ENCODE data around the gene VWA5B2.
A peak's percentile ranks its signal among the peaks of the same experiment; 100 is the strongest.

VWA5B2 gene

DNA sequence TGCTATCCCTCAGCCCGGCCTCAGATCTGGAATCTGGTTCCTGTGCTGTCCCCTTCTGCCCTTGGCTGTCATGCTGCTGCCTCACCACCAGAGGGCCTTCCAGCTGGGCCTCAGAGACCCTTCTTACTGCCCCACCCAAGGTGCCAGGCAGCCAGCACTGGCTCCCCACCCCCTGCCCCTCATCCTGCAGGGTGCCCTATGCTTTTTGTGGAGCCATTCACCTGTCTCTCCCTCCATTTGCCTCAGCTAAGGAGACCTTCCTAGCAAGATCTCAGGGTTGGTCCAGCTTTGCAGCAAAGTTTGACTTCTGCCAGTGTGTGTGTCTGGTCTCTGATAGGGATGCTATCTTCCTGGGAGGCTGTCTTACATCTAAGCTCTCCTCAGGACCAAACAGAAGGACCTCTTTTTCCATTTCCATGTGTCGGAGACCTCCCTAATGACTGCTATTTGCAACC lies 1.9 kb upstream of the VWA5B2 start:
- no peak for FAIRE-seq

DNA sequence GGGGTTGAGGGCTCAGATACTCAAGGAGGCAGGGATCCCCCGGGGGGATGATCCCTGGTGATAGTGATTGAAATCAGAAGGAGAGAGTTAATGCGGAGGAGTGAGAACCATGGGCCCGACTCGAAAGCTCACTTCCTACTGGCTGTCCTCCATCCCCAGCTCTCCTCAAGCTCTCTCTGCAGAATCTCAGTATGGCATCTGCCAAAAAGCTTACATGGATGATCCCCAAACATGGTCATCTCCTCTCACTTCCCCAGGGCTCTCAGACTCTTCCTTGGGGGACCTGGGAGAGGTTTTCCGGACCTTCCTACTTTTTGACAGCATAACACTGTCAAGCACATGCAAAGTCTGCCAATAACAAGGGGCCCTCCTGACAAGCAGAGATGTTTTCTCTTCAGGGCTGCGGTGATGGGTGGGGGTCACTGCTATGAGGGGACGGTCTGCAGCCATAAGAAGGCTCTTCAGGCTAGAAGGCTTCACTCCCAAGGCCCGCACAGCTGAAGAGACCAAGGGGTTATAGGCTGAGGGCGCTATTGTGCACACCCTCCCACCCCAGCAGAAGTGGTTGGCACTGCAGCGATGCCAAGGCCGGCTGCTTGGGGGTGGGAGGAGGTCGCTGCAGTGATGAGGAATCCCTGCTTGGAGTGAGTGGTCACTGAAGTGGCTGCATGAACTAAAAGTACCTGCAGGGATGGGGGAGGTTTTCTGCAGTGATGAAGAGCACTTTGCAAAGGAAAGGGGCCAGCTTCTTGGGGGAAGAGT lies 828 bp upstream of the VWA5B2 start:
- no peak for FAIRE-seq

DNA sequence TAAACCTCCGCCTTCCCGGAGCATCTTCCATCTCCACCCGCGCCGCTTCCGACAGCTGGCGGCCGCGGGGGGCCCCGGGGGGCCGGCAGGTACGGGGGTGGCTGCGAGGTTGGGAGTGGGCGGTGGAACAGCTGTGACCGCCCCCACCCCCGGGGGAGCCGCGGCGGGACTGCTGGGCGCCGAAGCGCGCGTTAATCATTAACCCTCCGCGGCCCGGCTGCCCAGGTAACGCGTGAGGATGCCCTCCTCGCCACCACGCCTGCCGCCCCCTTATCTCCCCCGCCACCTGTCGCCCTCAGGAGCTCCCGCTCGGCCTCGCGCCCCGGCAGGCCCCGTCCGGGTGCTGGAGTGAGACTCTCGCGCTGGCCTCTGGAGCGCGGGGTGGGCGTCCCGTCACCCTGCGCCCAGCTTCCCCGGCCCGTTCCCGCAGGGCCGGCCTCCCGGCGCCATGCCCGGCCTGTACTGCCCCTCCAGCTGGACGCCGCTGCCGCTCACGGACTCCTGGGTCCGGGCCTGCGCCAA lies 757 bp downstream of the VWA5B2 start:
- FAIRE-seq, result no peak

DNA sequence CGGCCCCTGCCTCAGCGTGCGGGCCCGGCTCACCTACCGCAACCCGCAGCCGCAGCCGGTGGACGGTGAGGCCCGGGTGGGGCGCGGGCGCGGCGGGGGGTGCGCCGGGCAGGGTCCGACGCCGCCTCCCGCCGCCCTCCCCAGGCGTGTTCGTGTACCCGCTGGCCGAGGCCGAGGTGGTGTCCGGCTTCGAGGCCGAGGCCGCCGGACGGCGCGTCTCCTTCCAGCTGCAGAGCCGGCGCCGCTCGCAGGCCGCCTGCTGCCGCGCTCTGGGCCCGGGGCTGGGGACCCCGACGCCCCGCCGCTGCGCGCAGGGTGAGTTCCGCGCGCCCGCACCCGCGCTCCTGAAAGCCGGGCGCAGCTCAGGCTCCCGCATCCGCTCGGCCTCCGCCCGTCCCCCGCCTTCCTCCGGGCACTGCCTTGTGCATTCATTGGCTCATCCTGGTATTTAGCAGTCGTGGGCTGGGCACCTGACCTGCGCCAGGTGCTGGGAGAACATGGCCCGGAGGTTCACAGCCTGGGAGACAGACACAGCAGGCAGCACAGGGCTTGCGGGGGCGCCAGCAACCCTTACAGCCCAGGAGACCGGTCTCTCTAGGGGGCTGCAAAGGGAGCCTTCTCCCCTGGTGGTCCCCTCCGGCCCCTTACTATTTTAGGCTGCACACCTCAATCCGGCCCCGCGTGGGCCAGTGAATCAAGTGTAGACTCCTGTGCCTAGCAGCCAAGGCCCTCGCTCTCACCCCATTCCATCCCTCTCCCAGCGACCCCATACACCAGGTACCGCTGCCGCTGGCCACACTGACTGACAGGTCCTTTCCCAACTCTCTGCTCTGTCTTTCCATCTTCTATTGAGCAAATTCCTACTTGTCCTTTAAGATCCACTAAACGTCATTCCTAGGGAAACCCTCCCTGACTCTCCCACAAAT lies 1.5 kb downstream of the VWA5B2 start:
- FAIRE-seq, result no peak

DNA sequence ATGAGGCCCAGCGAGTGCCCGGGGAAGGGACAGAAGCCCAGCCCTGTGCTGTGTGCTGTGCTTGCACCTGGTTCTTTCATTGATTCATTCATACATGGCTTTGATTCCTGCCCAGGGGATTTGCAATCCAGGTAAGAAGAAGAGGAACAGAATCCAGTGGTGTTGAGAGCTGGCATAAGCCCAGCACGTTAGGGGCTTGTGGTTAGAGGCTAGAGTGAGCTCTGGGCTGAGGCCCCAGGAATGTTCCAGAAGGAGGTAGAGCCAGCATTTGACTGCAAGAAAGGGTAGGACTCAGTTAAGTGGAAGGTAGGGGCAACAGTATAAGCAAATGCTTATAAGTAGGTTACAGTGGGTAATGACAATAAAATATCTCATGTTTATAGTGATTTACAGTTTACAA lies 2.3 kb downstream of the VWA5B2 start:
- FAIRE-seq, result no peak

DNA sequence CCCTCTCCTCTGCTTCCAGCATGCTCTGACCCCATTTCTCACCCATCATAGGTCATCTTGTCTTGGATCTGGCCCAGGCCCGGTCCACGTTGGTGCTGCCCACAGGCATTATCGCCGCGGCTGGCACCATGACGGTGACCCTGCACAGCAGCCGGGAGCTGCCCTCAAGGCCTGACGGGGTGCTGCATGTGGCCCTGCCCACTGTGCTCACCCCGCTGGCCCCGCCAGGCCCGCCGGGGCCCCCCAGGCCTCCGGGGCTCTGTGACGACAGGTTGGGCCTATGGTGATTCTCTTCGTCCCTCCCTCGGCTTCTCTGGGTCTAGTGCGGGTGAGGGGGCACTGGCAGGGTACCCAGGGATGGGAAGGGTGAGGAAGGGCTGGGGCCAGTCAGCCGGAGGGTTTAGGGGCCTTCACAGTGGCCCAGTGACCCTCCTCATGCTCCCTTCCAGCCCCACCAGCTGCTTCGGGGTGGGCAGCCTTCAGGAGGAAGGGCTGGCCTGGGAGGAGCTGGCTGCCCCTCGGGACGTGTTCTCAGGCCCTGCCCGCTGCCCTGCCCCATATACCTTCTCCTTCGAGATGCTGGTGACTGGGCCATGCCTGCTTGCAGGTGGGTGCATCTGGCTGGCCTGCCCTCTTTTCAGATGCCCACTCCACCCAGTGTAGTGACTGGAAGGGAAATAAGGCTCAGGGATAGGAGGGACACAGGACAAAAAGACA lies 3.9 kb downstream of the VWA5B2 start:
- FAIRE-seq, result no peak

DNA sequence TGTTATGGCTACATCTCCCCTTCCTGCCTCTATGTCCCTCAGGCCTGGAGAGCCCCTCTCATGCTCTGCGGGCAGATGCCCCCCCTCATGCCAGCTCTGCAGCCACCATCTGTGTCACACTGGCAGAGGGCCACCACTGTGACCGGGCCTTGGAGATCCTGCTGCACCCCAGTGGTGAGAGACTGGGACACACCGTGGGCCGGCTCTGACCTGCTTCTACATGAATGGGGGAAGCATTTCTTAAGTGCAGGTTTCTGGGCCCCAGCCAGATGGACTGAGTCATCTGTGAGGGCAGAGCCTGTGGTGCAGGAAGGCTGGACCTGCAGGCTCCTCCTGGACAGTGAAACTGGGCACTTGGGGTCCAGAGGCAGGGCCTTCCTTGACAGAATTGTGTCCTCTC lies 4.8 kb downstream of the VWA5B2 start:
- FAIRE-seq, result no peak

DNA sequence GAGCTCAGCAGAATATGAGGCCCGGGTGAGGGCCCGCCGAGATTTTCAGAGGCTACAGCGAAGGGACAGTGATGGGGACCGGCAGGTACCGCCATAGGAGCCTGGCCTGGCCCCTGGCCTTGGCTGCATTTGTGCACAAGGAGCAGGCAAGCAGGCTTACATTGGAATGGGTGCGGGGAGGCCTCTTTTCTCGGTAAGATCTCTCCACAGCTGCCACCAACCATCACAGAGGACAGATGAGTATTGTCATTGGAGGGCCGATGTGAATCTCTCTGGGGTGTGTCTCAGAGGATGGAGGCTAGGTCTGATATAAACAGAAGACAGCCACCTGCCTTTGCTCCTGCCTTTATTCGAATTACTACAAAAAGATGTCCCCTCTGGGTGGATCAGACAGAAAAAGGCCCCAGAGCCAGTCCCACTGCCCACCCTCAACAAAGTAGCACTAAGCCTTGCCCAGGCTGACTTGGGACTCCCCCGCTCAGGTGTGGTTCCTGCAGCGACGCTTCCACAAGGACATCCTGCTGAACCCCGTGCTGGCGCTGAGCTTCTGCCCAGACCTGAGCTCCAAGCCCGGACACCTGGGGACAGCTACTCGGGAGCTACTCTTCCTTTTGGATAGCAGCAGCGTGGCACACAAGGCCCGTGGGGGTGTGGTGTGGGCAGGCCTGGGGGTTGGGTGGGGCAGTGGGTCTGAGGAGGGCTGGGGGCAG lies 5.4 kb downstream of the VWA5B2 start:
- FAIRE-seq, result no peak

DNA sequence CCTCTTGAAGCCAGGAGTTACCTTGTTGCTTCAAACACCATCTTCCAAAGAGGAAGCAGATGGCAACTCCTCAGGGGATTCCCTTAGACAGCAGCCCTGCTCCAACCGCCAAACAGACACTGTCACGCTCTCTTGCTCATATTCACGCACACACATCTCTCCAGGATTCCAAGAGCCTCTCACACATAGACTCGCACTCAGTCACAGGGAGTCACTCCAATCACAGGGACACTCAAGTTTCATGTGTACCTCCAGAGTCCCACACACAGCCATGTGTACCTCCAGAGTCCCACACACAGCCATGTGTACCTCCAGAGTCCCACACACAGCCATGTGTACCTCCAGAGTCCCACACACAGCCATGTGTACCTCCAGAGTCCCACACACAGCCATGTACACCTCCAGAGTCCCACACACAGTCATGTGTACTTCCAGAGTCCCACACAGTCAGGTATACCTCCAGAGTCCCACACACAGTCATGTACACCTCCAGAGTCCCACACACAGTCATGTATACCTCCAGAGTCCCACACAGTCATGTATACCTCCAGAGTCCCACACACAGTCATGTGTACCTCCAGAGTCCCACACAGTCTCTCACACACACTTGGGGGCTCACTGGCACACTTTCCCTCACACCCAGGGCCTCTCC lies 6.1 kb downstream of the VWA5B2 start:
- no peak for FAIRE-seq

DNA sequence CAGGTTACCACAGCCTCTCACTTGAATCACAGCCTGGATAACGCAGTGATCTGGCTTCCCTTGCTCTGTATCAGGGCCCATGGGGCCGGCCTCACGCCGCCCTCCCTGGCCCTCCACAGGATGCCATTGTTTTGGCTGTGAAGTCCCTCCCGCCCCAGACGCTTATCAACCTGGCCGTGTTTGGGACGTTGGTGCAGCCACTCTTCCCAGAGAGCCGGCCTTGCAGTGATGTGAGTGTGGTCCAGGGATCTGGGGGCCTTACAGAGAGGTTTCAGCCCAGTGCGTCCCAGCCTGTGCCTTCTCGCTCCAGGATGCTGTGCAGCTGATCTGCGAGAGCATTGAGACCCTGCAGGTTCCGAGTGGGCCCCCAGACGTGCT lies 6.6 kb downstream of the VWA5B2 start:
- no peak for FAIRE-seq

DNA sequence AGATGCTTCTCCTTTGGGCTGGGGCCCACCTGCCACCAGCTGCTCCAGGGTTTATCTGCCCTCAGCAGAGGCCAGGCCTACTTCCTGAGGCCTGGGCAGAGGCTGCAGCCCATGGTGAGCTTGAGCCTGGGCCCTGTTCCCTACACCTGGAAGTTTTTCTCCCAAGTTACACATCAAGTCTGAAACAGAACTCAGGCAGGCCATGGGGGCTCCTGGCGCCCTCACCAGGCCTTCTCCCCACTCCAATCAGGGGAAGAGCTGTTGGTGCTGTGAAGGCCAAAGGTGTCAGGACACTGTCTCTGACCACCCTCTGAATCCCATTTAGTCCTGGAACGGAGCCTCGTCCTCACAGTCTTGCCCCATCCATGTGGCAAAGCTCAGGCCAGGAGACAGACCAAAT lies 7.3 kb downstream of the VWA5B2 start:
- no peak for FAIRE-seq

DNA sequence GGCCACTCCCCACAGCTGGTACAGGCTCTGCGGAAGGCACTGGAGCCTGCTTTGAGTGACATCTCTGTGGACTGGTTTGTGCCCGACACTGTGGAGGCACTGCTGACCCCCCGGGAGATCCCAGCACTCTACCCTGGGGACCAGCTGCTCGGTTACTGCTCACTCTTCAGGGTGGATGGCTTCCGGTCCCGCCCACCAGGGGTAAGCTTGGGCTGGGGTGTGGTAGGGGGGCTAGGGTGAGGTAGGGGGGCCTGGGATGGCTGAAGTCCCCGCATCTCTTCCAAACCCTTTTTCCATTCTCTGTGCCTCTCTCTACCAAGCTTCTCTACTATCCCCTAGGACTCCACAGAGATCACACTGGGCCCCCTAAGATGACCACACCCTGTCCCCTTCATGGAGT lies 7.8 kb downstream of the VWA5B2 start:
- no peak for FAIRE-seq

DNA sequence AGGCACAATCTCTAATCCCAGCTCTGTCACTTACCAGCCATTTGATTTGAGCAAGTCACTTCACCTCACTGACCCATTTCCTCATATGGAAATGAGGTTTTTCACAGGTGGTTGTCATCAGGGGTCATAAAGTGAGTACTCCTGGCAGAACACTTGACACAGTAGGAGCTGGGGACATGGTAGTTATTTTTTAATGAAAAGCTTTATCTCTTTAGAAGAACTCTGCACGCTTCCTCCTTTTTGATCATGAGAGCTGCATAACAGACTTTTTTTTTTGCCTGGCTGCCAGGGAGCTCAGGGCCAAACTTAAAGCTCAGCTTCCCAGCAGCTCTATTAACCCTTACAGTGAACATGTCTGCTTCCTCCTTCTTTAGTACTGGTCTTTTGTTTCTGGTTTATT lies 8.4 kb downstream of the VWA5B2 start:
- FAIRE-seq, result no peak

DNA sequence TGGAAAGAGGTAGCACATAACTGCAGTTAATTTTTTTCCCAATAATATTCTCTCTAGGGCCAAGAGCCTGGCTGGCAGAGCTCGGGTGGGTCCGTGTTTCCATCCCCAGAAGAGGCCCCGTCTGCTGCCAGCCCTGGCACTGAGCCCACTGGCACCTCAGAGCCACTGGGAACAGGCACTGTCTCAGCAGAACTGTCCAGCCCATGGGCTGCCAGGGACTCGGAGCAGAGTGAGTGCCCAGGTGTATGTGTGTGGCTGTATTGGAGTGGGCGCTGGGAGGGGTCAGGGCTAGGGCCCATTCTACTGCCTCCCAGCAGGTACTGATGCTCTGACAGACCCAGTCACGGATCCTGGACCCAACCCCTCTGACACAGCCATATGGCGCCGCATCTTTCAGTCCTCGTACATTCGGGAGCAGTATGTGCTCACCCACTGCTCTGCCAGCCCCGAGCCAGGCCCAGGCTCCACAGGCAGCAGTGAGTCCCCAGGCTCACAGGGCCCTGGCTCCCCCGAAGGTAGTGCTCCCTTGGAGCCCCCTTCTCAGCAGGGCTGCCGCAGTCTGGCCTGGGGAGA lies 8.9 kb downstream of the VWA5B2 start:
- no peak for FAIRE-seq

DNA sequence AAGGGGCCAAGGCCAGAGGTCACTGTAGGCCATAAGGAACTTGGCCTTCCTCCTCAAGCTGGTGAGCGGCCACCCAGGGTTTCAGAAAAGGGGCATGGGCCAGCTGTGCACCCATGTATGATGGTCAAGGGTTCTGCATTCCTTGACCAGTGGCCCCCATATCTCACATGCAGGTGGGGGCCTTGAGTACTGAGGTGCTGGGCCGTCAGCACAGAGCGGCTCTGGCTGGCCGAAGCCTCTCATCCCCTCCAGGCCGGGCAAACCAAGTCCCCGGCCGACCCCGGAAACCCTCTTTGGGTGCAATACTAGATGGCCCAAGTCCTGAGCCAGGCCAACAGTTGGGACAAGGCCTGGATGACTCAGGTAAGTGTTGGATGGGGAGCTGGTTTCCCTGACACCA lies 9.8 kb downstream of the VWA5B2 start:
- FAIRE-seq, result no peak

DNA sequence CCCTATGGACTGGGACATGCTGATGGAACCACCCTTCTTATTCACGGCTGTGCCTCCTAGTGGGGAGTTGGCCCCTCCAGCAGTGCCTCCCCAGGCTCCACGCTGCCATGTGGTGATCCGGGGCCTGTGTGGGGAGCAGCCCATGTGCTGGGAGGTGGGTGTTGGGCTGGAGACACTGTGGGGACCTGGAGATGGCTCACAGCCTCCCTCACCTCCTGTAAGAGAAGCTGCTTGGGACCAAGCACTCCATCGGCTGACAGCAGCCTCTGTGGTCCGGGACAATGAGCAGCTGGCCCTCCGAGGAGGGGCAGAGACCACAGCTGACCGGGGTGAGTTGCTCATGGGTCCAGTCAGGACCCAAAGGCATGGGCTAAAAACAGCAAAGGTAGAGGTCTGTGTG lies 10.3 kb downstream of the VWA5B2 start:
- no peak for FAIRE-seq

DNA sequence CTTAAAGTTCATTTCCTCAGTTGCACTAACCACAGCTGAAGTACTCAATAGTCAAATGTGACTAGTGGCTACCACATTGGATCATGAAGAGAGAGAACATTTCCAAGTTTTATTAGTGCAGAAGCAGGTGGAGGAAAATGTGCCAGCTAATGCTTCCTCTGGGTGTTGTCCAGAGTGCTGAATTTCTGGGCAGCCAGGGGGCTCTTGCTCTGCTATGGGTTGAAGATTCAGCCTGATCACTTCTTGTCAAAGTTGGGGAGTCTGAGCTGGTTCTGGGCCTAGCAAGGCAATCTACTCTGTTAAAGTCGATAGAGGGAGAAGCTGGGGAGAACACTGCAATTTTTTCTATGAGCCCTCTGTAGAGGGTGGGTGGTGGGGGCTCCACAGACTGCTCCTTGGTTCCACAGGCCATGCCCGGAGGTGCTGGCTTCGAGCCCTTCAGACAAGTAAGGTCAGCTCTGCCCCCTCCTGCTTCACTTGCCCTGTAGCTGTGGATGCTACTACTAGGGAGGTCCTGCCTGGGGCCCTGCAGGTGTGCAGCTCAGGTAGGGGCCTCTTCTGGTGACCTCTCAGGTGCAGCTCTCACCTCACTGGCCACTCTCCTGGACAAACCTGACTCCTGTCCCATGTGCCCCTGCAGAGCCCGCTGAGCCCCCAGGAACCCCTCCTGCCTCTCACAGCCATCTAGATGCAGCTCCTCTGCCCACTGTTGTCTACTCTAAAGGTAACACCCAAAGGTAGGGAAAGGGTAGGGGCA lies 11.2 kb downstream of the VWA5B2 start:
- FAIRE-seq, result peak; percentile 56

DNA sequence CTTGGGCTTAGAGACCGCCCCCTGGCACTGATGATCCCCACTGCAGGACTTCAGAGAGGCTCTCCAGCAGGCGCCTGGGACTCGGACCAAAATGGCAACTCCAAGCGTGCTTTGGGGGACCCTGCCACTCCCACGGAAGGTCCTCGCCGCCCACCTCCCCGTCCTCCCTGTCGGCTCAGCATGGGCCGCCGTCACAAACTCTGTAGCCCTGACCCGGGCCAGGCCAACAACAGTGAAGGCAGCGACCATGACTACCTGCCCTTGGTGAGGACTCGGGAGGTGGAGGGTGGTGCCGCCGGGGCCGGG lies 11.7 kb downstream of the VWA5B2 start:
- FAIRE-seq, result no peak

DNA sequence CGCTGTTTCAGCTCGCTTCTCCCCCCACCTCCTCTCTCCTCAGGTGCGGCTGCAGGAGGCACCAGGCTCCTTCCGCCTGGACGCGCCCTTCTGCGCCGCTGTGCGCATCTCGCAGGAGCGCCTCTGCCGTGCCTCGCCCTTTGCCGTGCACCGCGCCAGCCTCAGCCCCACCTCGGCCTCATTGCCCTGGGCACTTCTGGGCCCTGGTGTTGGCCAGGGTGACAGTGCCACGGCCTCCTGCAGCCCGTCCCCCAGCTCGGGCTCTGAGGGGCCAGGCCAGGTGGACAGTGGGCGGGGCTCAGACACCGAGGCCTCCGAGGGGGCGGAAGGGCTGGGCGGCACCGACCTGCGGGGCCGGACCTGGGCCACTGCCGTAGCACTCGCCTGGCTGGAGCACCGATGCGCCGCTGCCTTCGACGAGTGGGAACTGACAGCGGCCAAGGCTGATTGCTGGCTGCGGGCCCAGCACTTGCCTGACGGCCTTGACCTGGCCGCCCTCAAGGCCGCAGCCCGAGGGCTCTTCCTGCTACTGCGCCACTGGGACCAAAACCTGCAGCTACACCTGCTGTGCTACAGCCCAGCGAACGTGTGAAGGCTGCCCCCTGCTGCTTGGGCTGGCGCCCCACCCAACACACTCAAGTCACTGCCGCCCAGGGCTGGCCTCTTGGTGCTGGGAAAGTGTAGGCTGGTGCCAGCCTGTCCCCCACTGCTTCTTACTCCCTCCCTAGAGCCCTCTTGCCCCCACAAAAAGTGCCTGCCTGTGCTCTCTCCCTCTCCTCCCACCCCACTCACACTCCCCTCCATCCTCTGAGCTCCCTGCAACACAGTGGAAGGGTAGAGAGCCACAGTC lies 12.3 kb downstream of the VWA5B2 start:
- no peak for FAIRE-seq

DNA sequence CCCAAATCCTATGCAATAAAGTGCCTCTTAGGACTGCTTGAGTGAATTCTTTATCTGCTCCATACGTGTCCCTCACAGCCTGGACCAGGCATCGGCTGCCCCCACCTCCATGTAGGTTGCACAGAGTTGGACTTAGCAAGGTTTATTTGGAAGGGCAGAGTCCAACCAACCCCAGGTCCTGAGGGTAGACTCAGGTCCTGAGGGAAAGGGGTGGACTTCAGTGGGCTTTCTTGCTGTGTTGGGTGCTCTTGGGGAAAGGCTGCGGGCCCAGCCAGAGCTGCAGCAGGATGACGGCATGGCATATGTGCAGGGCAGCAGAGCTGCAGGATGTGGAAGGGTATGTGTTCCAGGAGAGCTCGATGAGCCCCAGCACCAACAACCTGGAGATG lies 12.9 kb downstream of the VWA5B2 start:
- no peak for FAIRE-seq
